Retinal pigment epithelial cell (primary cell): ENCODE measurements around the gene LENG9.
"Not testable (repeated sequence)": the region's sequence is repeated elsewhere in the genome, so short reads cannot be mapped to it uniquely, and the experiment has no call there.

Source experiments
- DNase-seq: peaks from one replicate; pipeline ENCODE4 v3.0.0-alpha.2; 2010; ENCODE audit warnings: low read depth
- H3K4me3 ChIP-seq: 2 replicates; pipeline ENCODE4 v1.5.1; 2011; ENCODE audit warnings: mild to moderate bottlenecking, low read length, control low read depth, moderate library complexity
- CTCF ChIP-seq: conservative IDR thresholded peaks from 2 replicates; pipeline ENCODE4 v1.5.1; 2011; ENCODE audit warnings: low read depth, low read length, control low read depth, inconsistent platforms

LENG9 gene

GRCh38 chr19:54493967-54494585 lies 30.5 kb upstream of the LENG9 start:
- no peak for DNase-seq
- no peak overlapping the region for H3K4me3 ChIP-seq
- TF ChIP-seq CTCF: no peak

GRCh38 chr19:54493056-54493455 lies 29.5 kb upstream of the LENG9 start:
- H3K4me3 ChIP-seq, DNase-seq: not testable (repeated sequence)

DNA sequence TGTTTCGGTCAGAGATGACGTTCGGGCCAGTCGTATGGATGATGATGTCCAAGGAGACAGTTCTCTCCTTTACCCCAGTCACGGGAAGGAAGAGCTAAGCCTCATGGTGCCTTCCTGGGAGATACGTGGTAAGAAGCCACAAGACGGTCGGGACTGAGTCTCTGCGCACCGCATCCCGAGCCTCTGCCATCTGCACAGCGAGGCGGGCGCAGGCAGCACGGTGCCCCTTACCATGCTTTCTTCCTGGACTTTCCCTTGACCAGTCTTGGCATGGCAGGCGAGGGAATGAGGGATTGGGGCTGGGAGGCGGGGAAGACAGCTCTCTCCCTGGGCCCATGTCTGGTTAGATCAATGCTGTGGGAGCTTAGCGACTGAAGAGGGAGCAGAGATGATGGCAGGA lies 29.0 kb upstream of the LENG9 start:
- DNase-seq: no peak
- H3K4me3 ChIP-seq: no peak overlapping the region
- TF ChIP-seq CTCF: no peak

GRCh38 chr19:54489766-54490165 lies 26.2 kb upstream of the LENG9 start:
- no peak for TF ChIP-seq CTCF
- DNase-seq: no peak
- no peak overlapping the region for H3K4me3 ChIP-seq

- no peak for DNase-seq
- no peak overlapping the region for H3K4me3 ChIP-seq
- no peak for TF ChIP-seq CTCF
These were observed 25.8 kb upstream of the LENG9 start for GRCh38 chr19:54489341-54489740.

DNA sequence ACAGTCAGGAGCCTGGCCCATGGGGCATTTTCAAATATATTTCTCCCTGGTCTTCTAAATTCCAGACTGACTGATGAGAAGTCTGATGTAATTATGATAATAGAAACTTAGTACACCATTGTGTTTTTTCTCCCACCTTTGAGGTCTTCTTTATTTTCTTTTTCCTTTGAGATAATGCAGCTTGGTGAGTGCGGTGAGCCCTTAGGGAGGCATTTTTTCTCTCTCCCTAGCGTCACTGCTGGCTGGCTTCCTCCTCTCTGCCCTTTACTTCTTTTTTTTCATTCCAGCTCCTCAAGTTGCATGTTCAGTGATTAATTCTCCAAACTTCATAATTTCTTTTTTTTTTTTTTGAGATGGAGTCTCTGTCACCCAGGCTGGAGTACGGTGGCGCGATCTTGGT lies 22.3 kb upstream of the LENG9 start:
- TF ChIP-seq CTCF: no peak
- no peak overlapping the region for H3K4me3 ChIP-seq
- DNase-seq: no peak

GRCh38 chr19:54484451-54484850 lies 20.9 kb upstream of the LENG9 start:
- no peak for DNase-seq
- TF ChIP-seq CTCF: no peak
- no peak overlapping the region for H3K4me3 ChIP-seq

DNA sequence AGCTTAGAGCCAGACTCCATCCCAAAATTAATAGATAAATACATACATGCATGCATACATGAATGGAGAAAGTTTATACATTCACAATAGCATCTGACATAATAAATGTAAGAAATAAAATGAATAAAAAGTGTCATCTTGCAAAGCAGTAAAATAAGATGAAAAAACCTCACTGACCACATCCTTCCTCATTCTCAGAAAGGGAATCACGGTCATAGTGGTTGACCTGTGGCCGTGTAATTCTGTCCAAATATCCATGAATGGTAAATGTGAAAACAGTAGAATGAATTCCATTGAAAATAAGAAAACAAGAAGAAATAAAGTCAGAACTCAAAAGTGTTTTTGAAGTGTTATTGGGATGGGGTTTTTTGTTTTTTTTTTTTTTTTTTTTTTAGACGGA lies 19.3 kb upstream of the LENG9 start:
- no peak for DNase-seq
- no peak for TF ChIP-seq CTCF
- no peak overlapping the region for H3K4me3 ChIP-seq
